HG02798 (cell line): Measurements from ENCODE around the gene CCNF.

Experiments used
- ATAC-seq: cut with Tn5 transposase; IDR thresholded peaks from one replicate; pipeline ENCODE4 v1.9.1; 2021; ENCODE audit warnings: mild to moderate bottlenecking; ENCODE audit not compliant: unreplicated experiment, poor library complexity

The CCNF gene

DNA sequence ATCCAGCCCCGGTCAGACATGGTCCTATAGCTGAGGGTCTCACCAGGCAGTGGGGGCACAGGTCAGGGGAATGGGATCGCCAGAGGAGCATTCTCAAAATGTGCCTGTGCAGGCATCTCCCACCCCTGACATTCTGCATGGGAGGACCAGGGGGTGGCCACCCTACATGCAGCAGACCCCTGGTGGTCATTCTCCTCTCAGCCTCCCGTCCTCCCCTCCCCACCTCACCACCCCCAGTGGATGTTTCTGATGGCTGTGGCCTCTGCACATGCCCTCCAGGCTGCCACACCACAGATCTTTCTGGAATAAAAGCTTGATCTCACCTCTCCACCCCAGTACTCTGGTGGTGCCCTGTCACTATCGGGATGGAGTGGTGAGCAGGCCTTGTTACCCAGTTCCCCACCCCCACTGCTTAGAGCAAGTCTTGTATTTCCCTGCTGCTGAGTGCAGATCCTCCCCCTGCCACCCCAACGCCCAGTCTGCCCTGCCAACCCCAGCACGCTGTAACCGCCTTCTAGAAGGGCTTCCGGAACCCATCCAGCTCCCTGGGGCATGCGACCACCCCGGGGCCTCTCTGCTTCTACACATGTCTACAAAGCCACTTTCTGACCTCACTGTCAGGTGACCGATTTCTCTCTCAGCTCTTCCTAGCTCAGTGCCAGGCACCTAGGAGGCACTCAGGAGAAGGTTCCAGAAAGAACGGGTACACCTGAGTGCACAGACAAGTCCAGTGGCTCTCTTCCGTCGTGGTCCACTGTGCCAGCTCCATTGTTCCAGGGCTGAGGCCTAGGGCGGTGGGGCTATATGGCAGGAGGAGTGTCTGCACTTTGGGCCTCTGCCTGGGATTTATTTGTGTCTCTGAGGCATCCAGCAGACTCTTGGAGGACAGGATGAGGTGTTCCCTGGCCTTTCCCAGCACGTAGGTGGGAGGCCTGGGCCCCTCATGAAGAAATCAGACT lies 55.0 kb downstream of the CCNF start:
- no peak for ATAC-seq

DNA sequence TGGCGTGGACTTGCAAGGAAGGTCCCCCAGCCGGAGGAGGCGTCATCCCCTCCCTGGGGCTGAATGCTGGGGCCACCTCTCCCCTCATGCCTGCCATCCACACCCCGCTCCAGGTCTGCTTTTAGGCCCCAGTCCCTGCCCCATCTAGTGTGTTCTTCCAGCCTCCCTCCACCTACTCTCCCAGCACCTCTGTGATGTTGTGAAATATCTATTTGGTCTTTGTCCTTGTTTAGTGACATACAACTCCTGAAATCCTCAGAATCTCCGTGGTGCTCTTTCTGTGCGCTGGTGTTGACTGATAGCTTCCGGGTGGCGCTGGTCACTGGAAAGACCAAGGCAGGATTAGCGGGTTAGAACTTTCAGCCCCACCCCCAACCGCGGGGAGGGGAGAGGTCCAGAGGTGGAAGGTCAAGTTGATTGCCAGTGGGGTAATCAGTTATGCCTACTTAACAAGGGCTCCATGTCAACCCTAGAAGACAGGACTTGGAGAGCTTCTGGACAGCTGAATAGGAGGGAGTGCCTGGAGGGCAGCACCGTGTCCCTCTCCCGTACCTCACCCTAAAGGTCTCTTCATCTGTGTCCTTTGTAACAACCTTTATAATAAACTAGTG lies 55.8 kb downstream of the CCNF start:
- no peak for ATAC-seq

DNA sequence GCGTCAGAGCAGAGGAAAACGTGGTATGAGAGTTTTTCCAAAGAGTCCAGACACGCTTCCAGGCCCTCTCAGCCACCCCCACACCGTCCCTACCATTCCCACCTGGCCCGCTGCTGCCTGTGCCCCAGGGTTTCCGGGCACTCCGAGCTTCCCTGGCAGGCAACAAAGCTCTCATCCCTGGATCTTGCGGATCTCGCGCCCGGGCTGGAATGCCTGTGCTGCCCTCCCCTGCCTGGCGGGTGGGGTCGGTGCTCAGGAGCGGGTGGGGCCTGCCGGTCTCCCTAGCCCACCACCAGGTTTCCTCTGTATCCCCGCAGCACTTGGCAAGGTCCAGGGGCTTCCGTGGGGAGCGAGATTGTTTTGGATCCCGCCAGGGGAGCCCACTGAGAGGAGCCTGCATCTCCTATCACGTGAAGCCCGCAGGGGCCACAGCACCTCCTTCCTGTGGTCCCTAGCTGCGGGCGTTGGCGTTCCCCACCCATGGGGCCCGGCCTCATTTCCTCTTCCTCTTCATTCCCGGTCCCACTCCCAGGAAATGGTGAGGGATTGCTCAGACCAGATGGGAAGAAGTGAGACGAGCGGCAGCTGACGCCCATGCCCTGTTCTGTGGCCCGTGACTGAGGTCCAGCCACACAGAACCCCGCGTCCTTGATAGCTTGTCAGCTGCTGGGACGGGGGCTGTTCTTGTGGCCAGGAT lies 56.7 kb downstream of the CCNF start:
- ATAC-seq: no peak

DNA sequence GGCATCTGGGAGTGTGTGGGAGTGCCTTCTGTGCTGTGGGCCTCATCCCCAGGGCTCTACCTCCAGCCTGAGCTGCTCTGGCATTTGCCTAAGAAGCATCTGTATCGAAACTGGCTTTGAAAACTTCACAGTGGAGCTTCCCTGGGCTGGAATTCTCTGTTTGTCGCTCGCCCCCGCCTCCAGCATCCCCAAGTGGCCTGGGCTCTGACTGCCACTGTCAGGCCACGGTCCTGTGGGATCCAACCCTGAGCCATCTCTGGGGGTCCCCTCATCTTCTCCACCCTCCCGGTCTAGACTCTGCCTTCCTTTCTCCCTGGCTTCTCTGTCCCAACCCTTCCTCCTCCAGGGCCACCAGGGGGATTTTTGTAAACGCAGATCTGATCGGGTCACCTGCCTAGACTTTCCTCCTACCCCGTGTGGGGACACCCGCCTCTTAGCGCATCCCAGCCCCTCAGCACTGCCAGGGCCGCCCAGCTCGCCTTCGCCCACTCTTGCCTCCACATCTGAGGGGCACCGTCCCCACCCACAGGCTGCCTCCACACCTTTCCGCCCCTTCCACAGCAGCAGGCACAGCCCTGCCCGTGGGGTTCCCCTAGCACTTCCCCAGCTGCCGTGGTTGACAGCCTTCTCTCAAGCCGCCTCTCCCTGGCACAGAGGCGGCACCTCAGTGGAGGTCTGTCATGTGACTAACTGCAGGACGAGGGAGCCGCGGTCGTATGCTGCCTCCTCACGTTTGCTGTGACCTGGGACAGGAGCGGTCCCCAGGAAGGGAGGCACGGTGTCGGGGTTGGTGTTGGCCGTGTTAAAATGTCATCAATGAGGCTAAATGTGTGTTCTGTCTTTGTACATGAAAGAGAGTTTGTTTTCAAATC lies 57.6 kb downstream of the CCNF start:
- ATAC-seq: peak; percentile 77

DNA sequence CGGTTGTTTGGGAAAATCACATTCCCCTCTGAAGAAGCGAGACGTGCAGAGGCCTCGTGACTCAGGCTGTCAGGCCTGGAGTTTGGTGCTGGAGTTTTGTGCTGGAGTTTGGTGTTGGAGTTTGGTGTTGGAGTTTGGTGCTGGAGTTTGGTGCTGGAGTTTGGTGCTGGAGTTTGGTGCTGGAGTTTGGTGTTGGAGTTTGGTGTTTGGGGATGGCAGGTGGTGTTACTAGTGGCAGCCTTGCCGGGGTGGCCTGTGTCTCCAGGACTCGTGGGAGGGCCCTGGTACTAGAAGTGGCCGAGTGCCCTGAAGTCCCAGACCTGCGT lies 58.2 kb downstream of the CCNF start:
- ATAC-seq: no peak

DNA sequence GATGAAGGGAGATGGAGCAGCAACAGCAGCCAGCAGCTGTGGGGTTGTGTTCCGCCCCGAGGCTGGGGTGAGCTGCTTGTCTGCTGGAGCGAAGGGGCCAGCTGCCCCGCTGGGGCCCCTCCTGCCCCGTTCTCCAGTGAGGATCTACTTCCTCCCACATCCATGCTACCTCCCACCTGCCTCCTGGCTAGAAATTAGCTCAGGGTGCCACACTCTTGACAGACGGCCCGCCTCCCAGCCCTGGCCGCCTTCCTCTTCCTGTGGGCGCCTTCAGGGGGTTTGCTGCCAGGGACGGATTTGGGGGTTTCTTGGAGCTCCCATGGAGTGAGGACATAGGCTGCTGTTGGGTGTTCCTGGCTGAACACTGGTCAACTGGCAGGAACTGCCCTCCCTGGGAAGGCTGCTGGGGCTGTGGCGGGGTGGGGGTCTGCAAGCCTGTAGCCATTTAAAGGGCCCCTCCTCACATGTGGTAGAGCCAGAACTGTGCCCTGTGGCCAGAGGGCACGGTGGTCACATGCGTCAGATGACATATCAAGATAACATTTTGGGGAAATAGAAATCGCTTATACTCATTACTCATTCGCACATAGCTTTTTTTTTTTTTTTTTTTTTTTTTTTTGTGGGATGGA lies 58.8 kb downstream of the CCNF start:
- ATAC-seq: no peak

DNA sequence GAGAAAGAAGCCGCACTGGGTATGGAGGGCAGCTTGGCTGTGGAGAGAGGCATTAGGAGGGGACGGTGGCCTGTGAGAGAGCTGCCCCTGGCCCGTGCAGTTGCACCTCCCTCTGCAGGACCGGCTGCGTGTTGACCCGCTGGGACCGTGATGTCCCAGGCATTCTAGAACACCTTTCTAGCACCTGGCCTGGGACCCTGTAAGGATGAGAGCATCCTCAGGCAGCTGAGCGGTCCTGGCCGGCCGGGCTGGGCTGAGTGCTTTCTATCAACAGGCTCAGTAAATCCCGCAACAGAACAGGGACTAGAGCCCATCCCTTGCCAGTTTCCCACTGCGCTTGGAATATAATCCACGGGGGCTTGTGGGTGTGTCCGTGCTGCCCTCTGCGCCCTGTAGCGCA lies 60.3 kb downstream of the CCNF start:
- no peak for ATAC-seq

DNA sequence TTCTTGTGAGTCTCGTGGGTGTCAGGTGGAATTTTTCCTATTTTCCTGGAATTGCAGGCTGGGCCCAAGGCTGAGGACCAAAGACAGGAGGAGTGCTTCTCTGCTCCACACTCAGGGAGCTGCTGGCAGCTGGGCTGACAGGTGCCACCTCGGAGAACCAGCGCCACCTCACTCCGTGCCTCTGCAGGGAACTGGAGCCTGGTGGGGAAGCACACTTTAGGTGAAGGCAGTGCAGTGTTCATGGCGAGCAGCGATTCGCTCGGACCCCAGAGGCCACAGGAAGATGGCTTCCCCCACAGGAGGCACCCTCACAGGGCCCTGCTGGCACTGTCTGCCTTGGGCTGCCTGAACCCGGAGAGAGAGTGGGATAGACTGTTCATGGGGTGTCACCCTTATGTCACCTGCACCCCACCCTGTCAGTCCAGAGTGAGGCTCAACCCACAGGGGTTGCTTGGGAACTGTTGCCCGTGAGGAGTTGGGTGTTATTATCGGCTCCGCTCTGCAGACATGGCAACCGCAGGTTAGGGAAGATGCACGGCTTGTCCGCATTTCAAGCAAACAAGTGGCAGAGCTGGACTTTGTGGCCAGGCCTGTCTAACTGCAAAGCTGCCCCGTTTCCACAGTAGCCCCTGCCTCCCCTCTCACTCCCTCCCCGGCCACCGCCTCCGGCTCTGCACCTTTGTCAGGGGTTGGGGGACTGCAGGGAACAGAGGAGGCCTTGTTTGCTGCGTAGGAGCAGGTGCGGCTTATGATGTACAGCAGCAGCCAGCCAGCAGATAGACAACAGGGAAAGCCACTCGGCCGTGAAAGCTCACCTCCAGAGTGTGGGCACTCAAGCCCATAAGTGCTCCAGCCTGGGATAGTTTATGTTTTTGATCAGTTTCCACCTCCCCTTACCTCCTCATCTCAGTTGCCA lies 61.2 kb downstream of the CCNF start:
- ATAC-seq: no peak

DNA sequence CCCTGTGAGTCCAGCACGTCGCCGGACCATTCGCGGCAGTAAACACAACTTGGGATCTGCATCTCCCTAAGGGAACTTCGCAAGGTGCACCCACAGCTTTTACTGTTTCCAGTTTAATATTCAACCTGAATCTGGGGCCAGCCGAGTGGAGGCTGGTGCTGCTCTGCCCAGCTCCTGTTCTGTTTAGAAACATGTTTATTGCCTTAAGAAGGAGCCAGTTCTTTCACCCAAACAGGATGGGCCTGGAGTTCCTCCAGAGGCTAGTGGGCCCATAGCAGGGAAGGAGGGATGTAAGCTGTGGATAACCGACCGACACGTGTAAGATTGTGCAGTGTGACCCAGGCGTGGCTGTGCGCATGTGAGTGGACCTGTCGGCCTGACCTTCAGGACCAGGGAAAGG lies 63.0 kb downstream of the CCNF start:
- ATAC-seq: no peak

DNA sequence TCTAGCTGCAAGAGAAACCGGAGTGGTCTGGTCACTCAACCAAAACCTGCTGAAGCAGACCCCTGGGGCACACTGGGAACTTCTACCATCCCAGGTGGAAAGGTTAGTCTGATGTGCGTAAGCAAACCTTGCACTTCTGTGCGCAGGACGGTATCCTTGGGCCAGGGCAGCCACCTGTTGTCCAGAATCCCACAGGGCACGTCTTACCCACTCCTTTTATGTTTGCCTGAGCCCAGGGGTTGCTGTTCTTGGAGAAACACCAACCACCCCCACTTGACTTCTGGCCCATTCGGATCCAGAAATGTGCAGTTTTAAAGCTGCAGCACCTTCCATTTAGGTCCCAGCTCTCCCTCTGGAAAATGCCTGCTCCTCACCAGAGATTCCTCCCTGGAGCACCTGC lies 64.4 kb downstream of the CCNF start:
- no peak for ATAC-seq

DNA sequence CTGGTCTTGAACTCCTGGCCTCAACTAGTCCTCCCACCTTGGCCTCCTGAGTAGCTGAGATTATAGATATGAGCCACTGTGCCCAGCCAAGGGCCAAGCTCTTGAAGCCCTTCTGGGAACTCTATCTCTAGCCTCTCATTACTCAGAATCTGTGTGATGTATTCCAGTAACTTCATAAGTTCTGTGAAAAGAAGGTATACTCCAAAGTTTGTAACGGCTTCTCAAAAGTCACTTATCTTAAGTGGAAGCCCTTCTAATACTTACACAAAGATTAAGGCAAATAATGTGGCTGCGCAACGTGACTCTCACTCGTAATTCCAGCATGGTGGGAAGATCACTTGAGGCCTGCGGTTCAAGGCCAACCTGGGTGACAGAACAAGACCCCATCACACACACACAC lies 65.4 kb downstream of the CCNF start:
- no peak for ATAC-seq

DNA sequence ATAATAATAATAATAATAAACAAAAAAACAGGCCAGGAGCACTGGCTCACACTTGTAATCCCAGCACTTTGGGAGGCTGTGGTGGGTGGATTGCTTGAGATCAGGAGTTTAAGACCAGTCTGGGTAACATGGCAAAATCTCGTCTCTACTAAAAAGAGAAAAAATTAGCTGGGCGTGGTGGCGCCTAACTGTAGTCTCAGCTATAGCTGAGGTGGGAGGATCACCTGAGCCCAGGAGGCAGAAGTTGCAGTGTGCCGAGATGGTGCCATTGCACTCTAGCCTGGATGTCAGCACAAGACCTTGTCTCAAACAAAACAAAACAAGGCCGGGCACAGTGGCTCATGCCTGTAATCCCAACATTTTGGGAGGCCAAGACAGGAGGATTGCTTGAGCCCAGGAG lies 65.8 kb downstream of the CCNF start:
- ATAC-seq: no peak

DNA sequence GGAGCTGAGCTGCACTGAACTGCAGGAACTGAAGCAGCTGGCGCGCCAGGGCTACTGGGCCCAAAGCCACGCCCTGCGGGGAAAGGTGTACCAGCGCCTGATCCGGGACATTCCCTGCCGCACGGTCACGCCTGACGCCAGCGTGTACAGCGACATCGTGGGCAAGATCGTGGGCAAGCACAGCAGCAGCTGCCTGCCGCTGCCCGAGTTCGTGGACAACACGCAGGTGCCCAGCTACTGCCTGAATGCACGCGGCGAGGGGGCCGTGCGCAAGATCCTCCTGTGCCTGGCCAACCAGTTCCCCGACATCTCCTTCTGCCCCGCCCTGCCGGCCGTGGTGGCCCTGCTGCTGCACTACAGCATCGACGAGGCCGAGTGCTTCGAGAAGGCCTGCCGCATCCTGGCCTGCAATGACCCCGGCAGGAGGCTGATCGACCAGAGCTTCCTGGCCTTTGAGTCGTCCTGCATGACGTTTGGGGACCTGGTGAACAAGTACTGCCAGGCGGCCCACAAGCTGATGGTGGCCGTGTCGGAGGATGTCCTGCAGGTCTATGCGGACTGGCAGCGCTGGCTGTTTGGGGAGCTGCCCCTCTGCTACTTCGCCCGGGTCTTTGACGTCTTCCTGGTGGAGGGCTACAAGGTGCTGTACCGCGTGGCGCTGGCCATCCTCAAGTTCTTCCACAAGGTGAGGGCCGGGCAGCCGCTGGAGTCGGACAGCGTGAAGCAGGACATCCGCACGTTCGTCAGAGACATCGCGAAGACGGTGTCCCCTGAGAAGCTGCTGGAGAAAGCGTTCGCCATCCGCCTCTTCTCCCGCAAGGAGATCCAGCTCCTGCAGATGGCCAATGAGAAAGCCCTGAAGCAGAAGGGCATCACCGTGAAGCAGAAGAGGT lies 67.2 kb downstream of the CCNF start:
- no peak for ATAC-seq

DNA sequence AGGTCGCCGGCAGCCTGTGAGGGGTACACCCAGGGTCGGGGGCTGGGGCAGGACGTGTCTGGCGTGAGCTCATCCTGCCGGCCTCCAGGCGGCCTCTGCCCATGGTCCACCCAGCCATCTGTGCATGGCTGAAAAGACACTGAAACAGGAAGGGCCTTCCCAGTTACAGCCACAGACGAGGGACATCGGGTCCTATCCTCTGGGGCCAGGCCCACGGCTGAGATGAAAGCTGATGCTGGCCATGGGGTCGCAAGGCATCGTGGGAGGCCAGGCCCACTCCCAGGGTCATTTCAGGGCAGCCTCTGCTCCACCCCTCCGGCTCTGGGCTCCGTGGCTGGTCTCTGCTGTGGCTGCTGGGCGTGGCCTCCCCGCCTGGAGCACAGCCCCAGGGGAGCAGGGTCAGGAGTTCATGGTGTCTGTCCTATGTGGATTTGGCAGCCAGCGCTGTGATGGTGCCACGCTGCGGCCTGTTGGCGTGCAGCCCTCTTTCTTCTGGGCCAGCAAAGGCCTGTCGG lies 67.9 kb downstream of the CCNF start:
- no peak for ATAC-seq

DNA sequence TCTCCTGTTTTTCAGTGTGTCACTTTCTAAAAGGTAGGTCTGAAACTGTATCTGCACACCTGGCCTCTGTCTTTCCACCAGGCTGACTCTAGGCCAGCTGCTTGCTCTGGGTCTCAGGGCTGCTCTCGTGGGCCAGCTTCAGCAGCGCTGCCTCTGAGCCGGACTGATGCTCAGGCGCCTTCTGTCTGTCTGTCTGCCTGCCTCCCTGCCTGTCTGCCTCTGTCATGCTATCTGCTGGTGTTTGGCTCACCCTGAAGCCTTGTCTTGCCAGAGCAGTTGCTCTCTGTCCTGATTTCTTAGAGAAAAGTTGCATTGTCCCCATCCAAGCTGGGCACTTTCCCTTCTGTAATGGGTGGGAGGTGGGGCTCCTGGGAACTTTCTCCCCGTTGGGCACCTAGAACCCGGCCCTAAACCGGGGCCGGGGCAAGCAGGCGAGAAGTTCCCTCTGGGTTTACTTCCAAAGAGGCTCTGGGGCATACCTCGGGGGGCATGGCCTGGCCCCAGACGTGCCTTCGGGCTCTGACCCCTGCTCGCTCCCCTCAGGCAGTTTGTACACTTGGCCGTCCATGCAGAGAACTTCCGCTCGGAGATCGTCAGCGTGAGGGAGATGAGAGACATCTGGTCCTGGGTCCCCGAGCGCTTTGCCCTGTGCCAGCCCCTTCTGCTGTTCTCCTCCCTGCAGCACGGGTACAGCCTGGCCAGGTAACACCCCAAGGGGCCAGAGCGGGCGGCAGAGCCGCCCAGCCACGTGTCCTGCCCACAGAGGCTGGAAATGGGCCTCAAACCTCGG lies 68.6 kb downstream of the CCNF start:
- no peak for ATAC-seq

DNA sequence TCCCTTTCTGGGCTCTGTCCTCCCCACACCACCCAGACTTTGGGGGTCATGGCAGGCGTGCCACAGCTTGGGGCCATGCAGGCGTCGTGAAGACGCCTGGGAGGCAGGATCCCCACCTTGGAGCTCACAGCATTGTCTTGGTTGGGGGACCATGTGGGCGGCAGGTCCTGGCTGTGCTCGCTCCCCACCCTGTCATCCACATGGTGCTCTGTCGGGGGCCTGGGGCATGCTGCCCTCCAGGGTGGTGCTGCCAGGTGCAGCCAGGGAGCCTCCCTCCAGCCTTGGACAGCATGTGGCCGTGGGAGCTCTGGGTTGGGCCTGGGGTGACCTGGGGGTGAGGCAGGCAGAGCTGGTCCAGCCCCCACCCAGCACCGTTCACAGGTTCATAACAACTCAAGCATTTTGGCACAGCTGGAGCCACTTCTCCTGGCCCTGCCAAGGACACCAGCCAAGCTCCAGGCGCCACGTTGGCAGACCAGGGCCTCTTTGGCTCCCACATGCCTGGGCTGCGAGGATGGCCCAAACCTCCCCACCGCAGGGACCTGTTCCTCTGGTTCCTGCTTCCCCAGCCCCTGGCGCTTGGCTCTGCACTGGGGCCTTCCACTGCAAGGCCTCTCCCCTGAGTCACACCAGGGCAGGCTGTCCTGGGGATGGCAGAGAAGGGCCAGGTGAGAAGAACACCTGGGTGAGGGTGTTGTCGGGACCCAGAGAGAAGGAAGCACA lies 69.4 kb downstream of the CCNF start:
- ATAC-seq: no peak
